CD4-positive, alpha-beta T cell treated with Interferon gamma for 1 hour (primary cell): ENCODE measurements around the gene ADRB2.
"Not testable (repeated sequence)": the region's sequence is repeated elsewhere in the genome, so short reads cannot be mapped to it uniquely, and the experiment has no call there.

Experiments used
- DNase-seq: peaks from one replicate; pipeline ENCODE4 v3.0.0-alpha.2; 2020

The ADRB2 gene

GRCh38 chr5:148826053-148826738 lies at the start of gene ADRB2:
Gene ADRB2, plus strand, starts transcription at chr5:148826611. Its CDS starts 221 bp downstream, at chr5:148826832.
- peak; percentile 92 for DNase-seq

GRCh38 chr5:148776780-148777179 lies 49.6 kb upstream of the ADRB2 start:
- peak; percentile 28 for DNase-seq

- DNase-seq, result no peak
Measured at GRCh38 chr5:148778882-148779281, 47.5 kb upstream of the ADRB2 start.

- DNase-seq, result no peak
Measured at GRCh38 chr5:148780711-148781110, 45.7 kb upstream of the ADRB2 start.

GRCh38 chr5:148781766-148782165 lies 44.6 kb upstream of the ADRB2 start:
- DNase-seq, result no peak

GRCh38 chr5:148785223-148785622 lies 41.2 kb upstream of the ADRB2 start:
- no peak for DNase-seq

GRCh38 chr5:148786456-148786855 lies 40.0 kb upstream of the ADRB2 start:
- DNase-seq, result no peak

GRCh38 chr5:148788636-148789035 lies 37.8 kb upstream of the ADRB2 start:
- no peak for DNase-seq

- DNase-seq, result no peak
Measured at GRCh38 chr5:148790545-148791333, 35.7 kb upstream of the ADRB2 start.

GRCh38 chr5:148791334-148791667 lies 35.1 kb upstream of the ADRB2 start:
- DNase-seq, result no peak

- no peak for DNase-seq
Measured at GRCh38 chr5:148791696-148792095, 34.7 kb upstream of the ADRB2 start.

GRCh38 chr5:148792744-148793143 lies 33.7 kb upstream of the ADRB2 start:
- DNase-seq, result no peak

GRCh38 chr5:148793261-148793660 lies 33.1 kb upstream of the ADRB2 start:
- DNase-seq, result no peak

GRCh38 chr5:148794275-148794674 lies 32.1 kb upstream of the ADRB2 start:
- no peak for DNase-seq

GRCh38 chr5:148794729-148795561 lies 31.5 kb upstream of the ADRB2 start:
- no peak for DNase-seq

- no peak for DNase-seq
Measured at GRCh38 chr5:148796936-148797335, 29.5 kb upstream of the ADRB2 start.

GRCh38 chr5:148798786-148799185 lies 27.6 kb upstream of the ADRB2 start:
- no peak for DNase-seq

- DNase-seq, result no peak
Measured at GRCh38 chr5:148799737-148800527, 26.5 kb upstream of the ADRB2 start.

GRCh38 chr5:148801682-148802276 lies 24.6 kb upstream of the ADRB2 start:
- no peak for DNase-seq

- DNase-seq, result not testable (repeated sequence)
Measured at GRCh38 chr5:148803451-148803850, 23.0 kb upstream of the ADRB2 start.

GRCh38 chr5:148804393-148804792 lies 22.0 kb upstream of the ADRB2 start:
- no peak for DNase-seq
